CD4-positive, alpha-beta T cell treated with Interleukin-4 for 4 hours (primary cell): ENCODE results near the gene SRPK2.

ENCODE experiments used
- DNase-seq: peaks from one replicate; pipeline ENCODE4 v3.0.0-alpha.2; 2020

The SRPK2 gene

GRCh38 chr7:105180002-105180401 lies 208.7 kb downstream of the SRPK2 start:
- DNase-seq = no peak

- DNase-seq = no peak
Measured at GRCh38 chr7:105178928-105179541, 209.7 kb downstream of the SRPK2 start.

GRCh38 chr7:105178177-105178576 lies 210.5 kb downstream of the SRPK2 start:
- no peak for DNase-seq

GRCh38 chr7:105177026-105177425 lies 211.7 kb downstream of the SRPK2 start:
- DNase-seq = no peak

- no peak for DNase-seq
Measured at GRCh38 chr7:105173586-105173985, 215.1 kb downstream of the SRPK2 start.

GRCh38 chr7:105164751-105165150 lies 224.0 kb downstream of the SRPK2 start:
- DNase-seq = no peak

- no peak for DNase-seq
Measured at GRCh38 chr7:105163718-105164117, 225.0 kb downstream of the SRPK2 start.

GRCh38 chr7:105161366-105161765 lies 227.4 kb downstream of the SRPK2 start:
- DNase-seq = no peak

- DNase-seq = no peak
Measured at GRCh38 chr7:105157278-105157677, 231.4 kb downstream of the SRPK2 start.

- DNase-seq = no peak
Measured at GRCh38 chr7:105156731-105157130, 232.0 kb downstream of the SRPK2 start.

- no peak for DNase-seq
Measured at GRCh38 chr7:105154084-105154483, 234.6 kb downstream of the SRPK2 start.

- DNase-seq = no peak
Measured at GRCh38 chr7:105153531-105153930, 235.2 kb downstream of the SRPK2 start.

GRCh38 chr7:105151152-105151551 lies 237.6 kb downstream of the SRPK2 start:
- no peak for DNase-seq

GRCh38 chr7:105149827-105150226 lies 238.9 kb downstream of the SRPK2 start:
- DNase-seq = no peak

GRCh38 chr7:105141068-105141467 lies 247.7 kb downstream of the SRPK2 start:
- DNase-seq = no peak

GRCh38 chr7:105139381-105139780 lies 249.3 kb downstream of the SRPK2 start:
- no peak for DNase-seq

- no peak for DNase-seq
Measured at GRCh38 chr7:105137898-105138297, 250.8 kb downstream of the SRPK2 start.

GRCh38 chr7:105136221-105136620 lies 252.5 kb downstream of the SRPK2 start:
- no peak for DNase-seq

GRCh38 chr7:105133986-105134655 lies 254.6 kb downstream of the SRPK2 start:
- DNase-seq = no peak

GRCh38 chr7:105133358-105133757 lies 255.4 kb downstream of the SRPK2 start:
- no peak for DNase-seq

GRCh38 chr7:105132835-105133234 lies 255.9 kb downstream of the SRPK2 start:
- DNase-seq = no peak

- DNase-seq = no peak
Measured at GRCh38 chr7:105132335-105132734, 256.4 kb downstream of the SRPK2 start.

- DNase-seq = no peak
Measured at GRCh38 chr7:105131890-105132289, 256.8 kb downstream of the SRPK2 start.

GRCh38 chr7:105131033-105131656 lies 257.6 kb downstream of the SRPK2 start:
- no peak for DNase-seq
